T-helper 22 cell (primary cell): ENCODE results near the gene MSI2.

Experiments used
- DNase-seq: peaks from one replicate; pipeline ENCODE4 v3.0.0-alpha.2; 2020; ENCODE audit warnings: low read depth

Gene MSI2

DNA sequence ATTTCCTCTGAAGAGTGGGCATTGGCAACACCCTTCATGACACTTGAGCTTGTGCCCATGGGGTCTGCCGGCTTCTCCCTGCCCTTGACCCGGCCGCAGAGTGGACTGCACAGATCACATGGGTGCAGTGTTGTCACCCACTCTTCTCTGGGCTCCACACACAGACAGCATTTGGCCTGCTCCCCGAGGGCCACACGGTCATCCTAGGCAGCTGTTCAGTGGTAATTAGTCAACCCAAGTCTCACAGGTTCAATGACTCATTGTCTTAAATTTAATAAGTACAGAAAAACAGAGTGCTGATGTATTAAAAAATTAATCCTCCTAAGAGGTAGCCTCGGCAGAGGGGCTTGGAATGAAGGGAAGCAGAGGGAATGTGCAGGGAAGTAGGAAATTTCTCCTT lies 204.8 kb downstream of the MSI2 start:
- DNase-seq = no peak

DNA sequence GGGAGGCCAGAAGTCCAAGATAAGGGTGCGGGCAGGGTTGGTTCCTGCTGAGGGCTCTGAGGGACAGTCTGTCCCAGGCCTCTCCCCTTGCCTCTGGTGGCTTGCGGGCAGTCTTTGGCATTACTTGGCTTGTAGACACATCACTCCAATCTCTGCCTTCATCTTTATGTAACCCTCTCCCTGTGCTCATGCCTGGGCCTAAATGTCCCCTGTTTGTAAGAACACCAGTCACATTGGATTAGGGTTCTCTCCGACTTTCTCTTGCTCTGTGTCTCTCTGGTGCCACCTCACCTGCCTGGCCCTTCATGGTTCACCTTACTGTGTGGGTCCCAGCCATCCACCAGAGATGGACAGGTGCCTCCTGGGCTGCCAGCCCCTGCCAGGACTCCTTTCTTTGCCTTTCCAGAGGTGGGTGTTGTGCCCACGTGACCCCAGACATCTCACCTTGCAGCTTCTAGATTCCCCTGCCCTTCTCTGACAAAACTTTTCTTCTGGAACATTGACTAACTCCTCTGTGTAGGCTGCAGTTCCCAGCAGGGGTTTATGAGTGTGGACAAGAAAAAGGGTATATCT lies 205.8 kb downstream of the MSI2 start:
- no peak for DNase-seq

DNA sequence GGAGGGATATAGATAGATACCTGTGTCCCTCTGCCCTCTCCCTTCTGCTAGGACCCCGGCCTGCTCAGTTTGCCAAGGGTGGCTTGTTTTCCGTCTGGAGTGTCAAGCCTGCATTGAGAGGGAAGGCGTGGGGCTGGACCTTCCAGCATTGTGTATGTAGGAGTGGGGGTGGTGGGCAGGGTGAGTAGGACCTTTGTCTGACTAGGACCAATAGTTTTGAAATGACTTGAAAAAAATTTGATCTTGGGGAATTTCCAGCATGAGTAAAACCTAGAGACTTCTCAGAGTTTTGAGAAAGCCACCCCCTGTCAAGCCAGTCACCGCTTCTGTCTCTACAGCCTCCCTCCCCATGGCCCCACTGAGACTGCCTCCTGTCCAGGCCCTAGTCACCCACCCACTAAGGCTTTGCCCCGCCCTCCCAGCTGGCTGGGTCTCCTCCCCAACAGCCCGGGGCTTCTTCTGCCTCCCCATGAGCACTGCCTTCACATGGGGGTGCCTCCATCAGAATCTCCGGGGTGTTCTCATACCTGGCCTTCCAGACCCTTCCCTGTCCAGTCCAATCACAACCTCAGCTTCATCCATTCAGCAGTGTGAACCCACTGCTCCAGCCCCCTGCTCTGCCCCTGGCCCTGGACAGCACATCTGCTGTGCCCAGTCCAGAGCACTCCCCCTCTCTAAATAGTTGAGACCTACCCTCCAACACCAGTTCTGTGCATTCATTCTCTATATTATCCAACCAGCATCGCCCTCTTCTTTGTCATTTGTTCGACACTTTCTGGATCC lies 207.0 kb downstream of the MSI2 start:
- DNase-seq = no peak

DNA sequence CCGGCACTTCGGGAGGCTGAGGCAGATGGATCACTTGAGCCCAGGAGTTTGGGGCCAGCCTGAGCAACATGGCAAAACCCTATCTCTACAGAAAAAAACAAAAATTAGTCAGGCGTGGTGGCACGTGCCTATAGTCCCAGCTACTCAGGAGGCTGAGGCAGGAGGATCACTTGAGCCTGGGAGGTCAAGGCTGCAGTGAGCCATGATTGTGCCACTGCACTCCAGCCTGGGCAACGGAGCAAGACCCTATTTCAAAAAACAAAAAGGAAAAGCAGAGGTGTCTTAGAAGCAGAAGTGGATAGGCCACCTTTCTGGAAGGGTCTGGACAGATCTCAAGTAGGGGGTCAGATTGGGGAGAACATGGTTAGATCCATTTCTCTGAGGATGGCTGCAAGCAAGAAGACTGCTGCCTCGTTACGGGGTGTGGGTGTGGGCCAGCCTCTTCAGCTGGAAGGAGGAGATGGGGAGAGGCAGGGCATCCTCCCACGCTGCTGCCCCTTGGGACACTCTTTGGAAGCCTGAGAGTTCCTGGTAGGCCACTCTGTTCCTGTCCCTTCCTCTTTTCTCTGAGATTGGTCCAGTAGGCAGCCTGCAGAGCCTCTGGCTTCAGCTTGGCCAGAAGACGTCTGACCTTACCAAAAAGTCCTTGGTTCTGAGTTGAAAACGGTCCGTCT lies 208.0 kb downstream of the MSI2 start:
- DNase-seq = no peak

DNA sequence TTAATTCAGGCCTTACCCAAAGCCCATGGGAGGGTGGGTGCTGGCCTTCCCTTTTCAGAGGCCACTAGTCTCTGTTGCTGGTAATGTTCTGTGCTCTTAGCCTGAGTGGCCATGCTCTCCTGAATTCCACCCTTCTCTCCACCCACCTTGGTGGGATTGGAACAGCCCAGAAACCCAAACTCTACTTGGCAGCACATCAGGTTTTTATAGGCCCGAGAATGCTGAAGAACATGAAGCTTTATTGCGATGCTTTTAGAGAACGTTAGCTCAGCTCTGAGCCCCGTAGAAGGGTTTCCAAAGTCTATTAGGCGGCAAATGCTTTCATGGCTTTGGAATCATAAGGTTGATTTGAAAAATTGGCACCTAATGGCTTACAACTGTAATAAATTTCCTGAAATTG lies 209.3 kb downstream of the MSI2 start:
- no peak for DNase-seq

DNA sequence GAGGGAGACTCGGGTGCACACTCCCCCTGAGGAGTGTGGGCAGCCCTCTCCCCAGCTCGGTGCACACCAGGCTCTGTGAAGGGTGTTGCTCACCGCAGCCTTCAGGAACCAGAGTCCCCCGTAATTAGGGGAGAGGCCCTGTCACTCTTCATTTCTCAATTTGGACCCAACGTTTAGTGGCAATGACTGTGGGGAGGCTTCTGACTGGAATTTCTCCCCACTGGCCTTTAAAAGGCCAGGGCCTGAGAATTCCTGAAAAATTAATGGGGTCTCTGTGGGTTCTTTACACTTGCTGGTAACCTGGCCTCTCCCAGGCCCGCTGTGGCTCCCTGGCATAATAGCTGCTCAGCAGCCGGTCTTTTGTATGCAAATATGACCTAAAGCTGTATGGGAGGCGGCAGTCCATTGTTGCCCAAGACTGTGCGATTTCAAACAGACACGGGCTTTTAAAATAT lies 209.7 kb downstream of the MSI2 start:
- no peak for DNase-seq

DNA sequence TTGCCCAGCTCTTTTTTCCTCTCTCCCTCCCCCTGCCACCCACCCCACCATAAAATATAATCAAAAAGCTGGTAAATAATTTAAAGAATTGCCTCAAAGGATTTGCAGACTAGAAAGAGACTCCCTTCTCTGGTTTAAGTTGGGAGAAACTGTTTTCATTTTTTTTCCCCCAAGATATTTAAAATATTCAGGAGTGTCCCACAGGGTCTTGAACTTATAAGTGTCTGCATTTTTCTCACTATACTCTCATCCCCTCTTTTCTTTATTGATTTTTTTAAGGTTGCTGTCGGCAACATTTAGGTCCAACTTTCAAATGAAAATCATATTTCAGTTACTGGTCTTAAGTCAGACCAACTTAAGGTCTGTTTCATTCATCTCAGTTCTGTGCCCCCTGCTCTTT lies 210.2 kb downstream of the MSI2 start:
- DNase-seq = no peak

DNA sequence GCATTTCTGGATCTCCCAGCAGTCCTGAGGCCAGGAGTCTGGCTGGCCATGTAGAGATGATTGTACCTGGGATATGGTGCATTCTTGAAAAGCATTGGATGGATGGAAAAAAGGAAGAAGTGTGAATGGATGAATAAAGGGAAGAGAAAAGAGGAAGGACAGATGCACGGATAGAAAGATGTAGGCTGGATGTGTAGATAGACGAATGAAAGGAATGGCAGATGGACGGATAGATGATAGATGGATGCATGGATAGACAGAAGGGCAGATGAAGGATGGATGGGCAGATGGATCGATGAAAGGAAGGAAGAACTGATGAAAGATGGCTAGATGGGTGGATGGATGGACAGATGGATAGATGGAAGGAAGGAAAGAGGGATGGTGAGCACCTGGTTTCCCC lies 210.9 kb downstream of the MSI2 start:
- DNase-seq = no peak

DNA sequence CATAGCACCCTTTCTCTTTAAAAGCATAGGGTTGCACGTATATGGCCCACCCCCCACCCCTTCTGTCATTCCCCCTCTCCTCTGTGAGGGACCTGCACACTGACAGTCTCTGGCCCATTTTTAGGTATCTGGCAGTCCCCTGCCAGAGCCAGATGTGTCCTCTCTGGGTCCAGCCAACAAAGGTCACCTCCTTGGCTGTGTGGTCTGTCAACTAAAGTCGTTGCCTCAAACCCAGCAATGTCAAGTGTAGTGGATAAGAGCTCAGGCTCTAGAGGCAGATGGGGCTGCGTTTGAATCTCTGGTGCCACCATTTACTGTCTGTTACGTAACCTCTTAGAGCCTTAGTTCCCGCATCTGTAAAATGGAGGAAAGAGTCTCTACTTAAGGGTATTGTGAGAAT lies 211.5 kb downstream of the MSI2 start:
- DNase-seq = no peak

DNA sequence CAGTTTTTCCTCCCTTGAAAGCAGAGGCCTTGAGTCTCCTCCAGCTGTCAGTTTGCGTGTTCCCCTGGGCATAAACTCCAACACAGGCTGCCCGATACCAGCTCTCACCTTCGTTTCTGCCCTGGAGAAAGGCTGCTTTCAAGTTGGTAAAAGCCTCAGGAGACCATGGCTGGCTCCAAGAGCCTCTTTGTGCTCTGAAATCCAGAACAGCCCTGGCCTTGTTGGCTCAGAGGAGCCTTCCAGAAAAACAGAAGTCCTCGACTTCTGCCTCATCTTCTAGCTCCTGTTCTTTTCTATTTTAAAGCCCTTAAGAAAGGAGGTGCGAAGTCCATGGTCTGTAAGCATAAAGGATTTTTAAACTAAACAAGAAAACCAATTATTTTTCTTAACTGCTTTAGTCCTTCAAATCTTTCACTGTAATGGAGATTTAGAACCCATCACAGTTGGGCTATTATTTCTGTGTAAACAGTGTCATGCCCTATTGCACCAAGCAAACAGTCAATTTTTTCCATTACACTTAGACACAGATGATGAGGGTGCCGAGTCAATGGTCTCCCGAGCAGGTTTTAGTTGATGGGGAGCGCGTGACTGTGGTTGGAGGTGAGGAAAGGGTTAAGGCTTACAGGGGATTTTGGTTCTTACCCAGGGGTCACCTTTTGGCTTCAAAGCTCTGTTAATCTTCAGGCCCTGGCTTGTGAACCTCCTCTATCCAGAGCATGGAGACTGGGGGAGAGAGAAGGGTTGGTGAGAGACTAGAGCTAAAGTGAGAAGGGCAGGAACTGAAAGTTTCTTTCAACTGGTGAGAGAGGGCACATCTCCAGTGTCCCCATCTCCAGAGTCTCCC lies 212.8 kb downstream of the MSI2 start:
- DNase-seq = no peak

DNA sequence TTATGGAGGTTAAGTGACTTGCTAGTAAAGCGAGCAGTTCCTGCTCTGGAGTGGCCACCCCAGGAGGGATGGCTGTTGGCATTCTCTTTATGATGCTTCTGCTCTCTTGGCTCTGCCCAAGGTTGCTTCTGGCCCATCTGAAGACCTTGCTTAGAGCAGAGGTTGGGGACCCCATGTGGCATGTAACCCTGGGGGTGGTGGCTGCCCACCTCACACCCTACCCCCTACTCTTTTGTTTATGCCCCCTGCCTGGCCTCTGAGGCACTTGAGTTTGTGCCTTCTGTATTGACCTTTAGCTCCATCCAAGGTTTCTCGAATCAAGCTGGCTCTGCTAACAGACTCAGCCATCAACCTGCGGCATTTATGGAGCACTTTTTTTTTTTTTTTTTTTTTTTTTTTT lies 214.6 kb downstream of the MSI2 start:
- DNase-seq = no peak

DNA sequence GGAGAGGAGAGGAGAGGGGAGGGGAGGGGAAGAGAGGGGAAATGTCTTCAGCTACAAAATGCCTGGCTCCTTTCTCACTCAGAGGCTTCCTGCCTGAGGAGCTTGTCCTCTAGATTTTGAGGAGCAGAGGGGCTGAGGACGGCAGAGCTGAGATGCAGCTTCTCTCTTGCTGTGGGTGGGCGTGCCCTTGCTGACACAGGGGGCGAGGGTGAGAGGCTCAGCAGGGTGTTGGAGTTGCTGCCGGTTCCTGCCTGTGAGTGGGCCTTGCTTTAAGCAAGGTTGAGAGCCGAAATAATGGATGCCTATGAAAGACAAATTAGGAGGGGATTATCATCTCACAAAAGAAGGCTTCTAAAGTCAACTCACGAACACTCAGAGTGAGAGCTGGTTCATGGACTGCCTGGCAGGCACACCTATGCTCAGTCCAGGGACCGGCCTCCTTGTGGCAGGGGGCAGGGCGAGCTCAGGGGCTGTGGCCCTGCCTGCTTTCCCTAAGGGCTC lies 215.6 kb downstream of the MSI2 start:
- DNase-seq = no peak

DNA sequence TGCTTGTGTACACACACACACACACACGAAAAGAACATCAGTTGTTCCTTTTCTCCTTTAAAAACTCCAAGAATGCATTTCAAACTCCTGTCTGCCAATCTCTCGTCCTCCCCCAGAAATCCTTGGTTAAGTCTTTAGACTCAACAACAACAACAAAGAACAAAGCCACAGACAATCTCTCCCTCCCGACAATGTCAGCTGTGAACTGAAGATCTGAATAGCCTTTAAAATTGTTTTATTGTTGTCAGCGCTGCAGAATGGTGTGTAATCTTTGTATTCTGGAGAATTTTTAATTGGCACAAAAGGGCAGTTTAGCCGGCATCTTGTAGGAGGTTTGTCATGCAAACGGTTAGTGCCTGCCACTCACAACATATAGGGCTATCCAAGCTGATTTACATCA lies 219.5 kb downstream of the MSI2 start:
- no peak for DNase-seq

DNA sequence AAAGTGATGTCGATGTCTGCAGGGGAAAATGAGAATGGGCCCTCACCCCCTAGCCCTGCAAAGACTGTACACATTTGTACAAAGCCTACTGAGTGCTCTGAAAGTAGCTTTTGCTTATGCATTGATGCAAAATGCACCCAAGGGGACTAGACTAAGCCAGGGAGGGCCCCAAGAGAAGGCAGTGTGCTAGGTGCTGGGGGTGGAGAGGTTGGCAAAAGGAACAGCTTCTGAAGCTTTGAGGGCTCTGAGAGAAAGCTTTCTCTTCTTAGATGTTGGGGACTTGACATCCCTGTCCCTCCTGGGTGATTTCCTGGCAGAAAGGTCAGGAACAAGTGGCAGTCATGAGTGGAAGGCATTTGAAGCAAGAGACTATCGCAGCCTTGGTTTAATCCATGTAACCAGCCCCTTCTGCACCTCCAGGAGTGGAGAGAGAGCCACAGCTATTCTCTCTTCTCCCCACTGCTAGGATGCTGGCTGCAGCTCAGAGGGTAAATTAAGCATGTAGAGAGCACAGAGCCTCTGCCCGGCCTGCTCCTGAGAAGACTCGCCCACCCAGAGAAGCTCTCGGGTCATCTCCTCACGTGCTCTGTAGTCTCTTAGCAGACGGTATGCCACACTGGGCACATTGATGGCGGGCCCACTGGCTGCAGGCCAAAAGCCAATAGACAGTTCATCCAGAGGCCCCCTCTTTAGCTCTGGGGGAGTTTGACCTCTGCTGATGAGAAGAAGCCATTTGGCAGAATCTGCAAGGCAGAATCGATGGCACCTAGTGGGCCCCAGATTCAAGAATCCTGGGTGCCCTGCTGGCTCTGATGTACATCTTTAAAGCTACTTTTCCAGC lies 221.4 kb downstream of the MSI2 start:
- DNase-seq = no peak

DNA sequence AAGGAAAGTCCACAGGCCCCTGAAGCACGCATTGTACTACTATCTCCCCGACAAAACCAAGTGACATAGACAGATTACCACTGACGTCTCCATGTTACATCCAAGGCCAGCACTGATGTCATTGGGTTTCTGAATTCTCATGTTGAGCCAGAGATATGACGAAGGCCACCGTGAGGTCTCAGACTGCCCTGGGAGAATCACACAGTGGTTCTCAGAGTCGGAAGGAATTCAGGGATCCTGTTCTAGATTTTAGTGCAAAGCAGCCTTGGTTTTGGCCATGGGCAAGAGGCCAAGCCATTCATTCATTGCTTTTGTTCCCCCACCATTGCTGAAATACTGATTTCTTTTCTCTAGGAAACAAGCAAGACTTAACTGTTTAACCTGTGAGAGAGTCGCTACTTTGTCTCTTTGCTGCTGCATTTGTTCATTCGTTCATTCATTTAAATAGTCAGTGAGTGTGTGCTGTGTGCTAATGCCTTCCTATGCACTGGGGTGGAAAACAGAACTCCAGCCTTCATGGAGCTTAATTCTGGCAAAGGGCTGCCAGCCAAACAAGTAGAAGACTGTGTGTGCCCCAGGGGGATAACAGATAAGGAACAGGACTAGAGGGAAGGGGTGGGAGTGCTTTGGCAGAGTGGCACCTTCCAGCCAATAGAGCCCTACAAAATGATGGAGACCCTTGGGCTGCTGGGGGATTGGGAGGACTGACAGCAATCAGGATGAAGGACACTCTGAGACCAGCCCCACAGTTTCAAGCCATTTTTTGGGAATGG lies 222.3 kb downstream of the MSI2 start:
- no peak for DNase-seq

DNA sequence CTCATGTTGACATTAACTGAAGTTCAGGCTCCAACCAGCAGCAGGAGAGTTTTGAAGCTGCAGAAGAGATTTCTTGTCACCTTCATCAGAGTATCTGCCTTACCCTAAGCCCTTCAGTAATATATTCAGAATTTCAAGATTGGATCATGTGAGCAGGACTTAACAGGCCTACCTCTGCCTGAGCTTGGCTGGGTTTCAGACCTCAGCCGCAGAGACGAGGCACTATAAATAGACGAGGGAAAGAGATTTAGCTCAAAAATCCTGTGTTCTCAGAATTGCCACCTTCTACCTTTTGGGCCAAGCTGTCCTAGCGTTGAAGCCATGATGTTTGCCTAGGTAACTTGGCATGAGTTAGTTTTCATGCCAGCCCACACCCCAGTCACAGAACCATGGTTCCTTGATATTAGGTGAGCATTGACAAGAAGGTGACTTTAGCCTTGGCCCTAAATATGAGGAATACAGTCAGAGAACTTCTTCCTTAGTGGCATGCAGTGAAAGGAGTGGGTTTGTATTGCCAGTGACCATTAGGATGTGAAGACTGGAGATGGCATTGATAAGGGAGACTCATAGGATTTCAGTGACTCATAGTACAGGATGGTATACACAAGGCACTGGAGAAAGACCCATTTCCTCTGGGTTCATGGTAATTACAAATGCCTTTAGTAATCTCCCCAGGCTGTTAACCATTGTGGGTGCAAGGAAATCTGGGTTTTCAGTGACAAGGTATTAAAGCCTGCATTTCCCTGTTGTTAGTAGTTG lies 224.3 kb downstream of the MSI2 start:
- no peak for DNase-seq

DNA sequence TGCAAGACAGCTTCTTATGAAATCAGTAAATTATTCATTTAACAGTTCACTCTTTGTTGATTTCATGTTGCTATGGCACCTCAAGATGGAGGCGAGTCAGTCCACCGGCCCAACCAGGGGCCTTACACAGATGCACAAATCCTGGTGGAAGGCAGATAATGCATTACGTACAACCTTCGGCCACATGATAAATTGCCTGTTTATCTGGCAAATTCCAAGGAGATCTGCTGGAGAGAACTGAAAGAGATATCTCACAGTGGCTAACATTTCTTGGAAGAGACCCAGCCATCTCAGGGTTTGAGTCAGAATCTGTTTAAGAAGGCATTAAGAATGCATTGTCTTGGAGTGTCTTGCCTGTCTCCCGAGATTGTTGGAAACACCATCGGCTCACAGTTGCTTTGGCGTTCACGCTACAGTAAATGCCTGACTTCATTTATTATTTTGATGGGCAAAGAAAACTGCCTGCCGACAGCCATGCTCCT lies 225.6 kb downstream of the MSI2 start:
- no peak for DNase-seq

DNA sequence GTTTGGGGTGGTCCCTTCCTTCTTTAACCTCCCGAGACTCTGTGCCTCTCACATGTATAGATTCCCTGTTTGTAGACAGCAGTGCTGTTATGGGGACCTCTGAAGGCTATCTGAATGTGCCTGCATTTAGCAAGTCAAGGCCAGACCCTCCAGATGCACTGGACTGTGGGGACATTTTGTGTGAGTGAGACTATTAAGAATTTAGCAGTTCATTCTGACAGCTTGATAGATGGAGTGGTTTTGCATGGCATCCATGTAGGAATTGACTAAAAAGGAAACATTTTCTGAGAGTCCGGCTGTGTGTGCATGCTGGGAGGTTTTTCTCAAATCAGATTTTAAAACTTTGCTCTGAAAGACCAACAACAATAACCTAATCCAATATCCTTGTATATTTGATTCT lies 226.3 kb downstream of the MSI2 start:
- DNase-seq = no peak

DNA sequence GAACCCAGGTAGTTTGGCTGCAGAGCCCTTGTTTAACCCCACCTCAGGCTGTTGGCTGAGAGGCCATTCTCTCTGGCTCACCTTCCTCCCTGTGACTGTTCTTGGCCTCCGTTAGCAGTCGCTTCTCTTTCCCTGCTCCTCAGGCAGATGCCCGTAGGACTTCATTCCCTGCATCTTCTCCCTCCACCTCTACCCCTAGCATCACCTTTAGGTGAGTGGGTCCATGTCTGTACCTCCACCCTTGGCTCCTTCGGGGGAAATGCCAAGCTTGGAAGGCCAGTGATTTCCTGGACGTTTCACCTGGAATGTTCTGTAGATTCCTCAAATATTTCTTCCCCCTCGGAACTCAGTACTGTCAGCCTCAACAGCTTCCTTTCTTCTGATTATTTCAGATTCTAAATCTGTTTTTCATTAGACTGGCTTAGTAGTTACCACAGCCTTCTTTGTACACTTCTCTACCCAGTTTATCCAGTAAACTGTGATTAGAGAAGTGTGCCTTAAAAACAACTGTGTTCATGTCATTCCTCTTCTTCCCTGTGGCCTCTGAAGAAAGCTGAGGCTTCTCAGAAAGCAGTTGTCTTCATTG lies 227.9 kb downstream of the MSI2 start:
- no peak for DNase-seq
